IgD-negative memory B cell (primary cell): ENCODE data around the gene FLOT1. TPM values are rescaled to one million over a fixed set of nuclear protein-coding genes. Genes with fewer than 3 reads are reported as not detected.

Experiments used
- H3K27ac Mint-ChIP-seq, 3 donors: one replicate each; pipeline ENCODE4 v1.8.0; 2020 to 2022; ENCODE audit warnings: mild to moderate bottlenecking in 3 of 3, mixed read lengths in 3 of 3, moderate library complexity in 1 of 3
- H3K27me3 Mint-ChIP-seq: one replicate; pipeline ENCODE4 v1.8.0; 2021; ENCODE audit warnings: mixed read lengths
- H3K36me3 Mint-ChIP-seq: one replicate; pipeline ENCODE4 v1.8.0; 2020; ENCODE audit warnings: mild to moderate bottlenecking, mixed read lengths
- H3K4me1 Mint-ChIP-seq, 3 donors: one replicate each; pipeline ENCODE4 v1.8.0; 2020 to 2022; ENCODE audit warnings: mixed read lengths in 3 of 3, mild to moderate bottlenecking in 1 of 3
- H3K4me3 Mint-ChIP-seq, 4 donors: one replicate each; pipeline ENCODE4 v1.8.0; 2020 to 2022; ENCODE audit warnings: mild to moderate bottlenecking in 4 of 4, mixed read lengths in 4 of 4, moderate library complexity in 3 of 4
- H3K9me3 Mint-ChIP-seq, 3 donors: one replicate each; pipeline ENCODE4 v1.8.0; 2020 to 2021; ENCODE audit warnings: mixed read lengths in 3 of 3, mild to moderate bottlenecking in 1 of 3
- polyA plus RNA-seq: library from polyadenylated mRNA; unstranded; fragments of 300-500 nt; fragmentation: Illumina TruSeq; gene quantifications from one replicate; pipeline ENCODE4 v1.2.3, GENCODE V29; 2021

The FLOT1 gene
- polyA plus RNA-seq, 1 donor from 2014 or later, result 97.3 TPM

GRCh38 chr6:30689022-30689865, 53.2 kb downstream of the FLOT1 start:
- peaks cover 0 to 1% (median 0%) of the 10 kb centered on the region in 3 donors for H3K9me3 Mint-ChIP-seq
- peaks cover 3% of the 10 kb centered on the region for H3K36me3 Mint-ChIP-seq
- H3K27ac Mint-ChIP-seq, result peak overlapping the region; percentile 98 to 100 (median 98)
- H3K4me3 Mint-ChIP-seq, result peak overlapping the region; percentile 99 to 100 (median 100)
- peaks cover 33 to 38% (median 35%) of the 10 kb centered on the region in 3 donors for H3K4me1 Mint-ChIP-seq
- H3K27me3 Mint-ChIP-seq, result no peaks in the 10 kb centered on the region

- Mint-ChIP-seq H3K9me3 (peaks cover 0 to 1% (median 0%) of the 10 kb centered on the region in 3 donors), H3K36me3 (peaks cover 5% of the 10 kb centered on the region), H3K27ac (peak overlapping the region; percentile 98 to 100 (median 98)), H3K4me3 (peak overlapping the region; percentile 99 to 100 (median 100)), H3K27me3 (no peaks in the 10 kb centered on the region), H3K4me1 (peaks cover 33 to 38% (median 35%) of the 10 kb centered on the region in 3 donors)
These were observed 53.9 kb downstream of the FLOT1 start for GRCh38 chr6:30688569-30688968.

GRCh38 chr6:30687659-30688431, 54.6 kb downstream of the FLOT1 start:
- Mint-ChIP-seq H3K27ac (peak overlapping the region; percentile 98 to 100 (median 98)), H3K4me3 (peak overlapping the region; percentile 99 to 100 (median 100)), H3K27me3 (no peaks in the 10 kb centered on the region), H3K36me3 (peaks cover 5% of the 10 kb centered on the region), H3K4me1 (peaks cover 33 to 38% (median 36%) of the 10 kb centered on the region in 3 donors), H3K9me3 (peaks cover 0 to 1% (median 0%) of the 10 kb centered on the region in 3 donors)

GRCh38 chr6:30686908-30687658, 55.4 kb downstream of the FLOT1 start:
- Mint-ChIP-seq H3K27ac (peak overlapping the region; percentile 98 to 100 (median 98)), H3K9me3 (peaks cover 0 to 1% (median 0%) of the 10 kb centered on the region in 3 donors), H3K27me3 (no peaks in the 10 kb centered on the region), H3K36me3 (peaks cover 9% of the 10 kb centered on the region), H3K4me1 (peaks cover 34 to 44% (median 36%) of the 10 kb centered on the region in 3 donors), H3K4me3 (peak overlapping the region; percentile 99 to 100 (median 100))

- Mint-ChIP-seq H3K27me3 (no peaks in the 10 kb centered on the region), H3K9me3 (peaks cover 0 to 1% (median 0%) of the 10 kb centered on the region in 3 donors), H3K36me3 (peaks cover 9% of the 10 kb centered on the region), H3K4me1 (peaks cover 32 to 47% (median 33%) of the 10 kb centered on the region in 3 donors), H3K4me3 (peak within 1 kb of the TSS; percentile 99 to 100 (median 100)), H3K27ac (peak within 1 kb of the TSS; percentile 98 to 100 (median 98))
These were observed 56.2 kb downstream of the FLOT1 start, which contains the start of gene PPP1R18 for GRCh38 chr6:30686009-30686907. TSS of gene PPP1R18 (minus strand) at chr6:30686645. CDS start at chr6:30686018, 627 bp downstream.

GRCh38 chr6:30685157-30686008, 57.1 kb downstream of the FLOT1 start:
- Mint-ChIP-seq H3K27me3 (no peaks in the 10 kb centered on the region), H3K4me1 (peaks cover 30 to 46% (median 33%) of the 10 kb centered on the region in 3 donors), H3K4me3 (peak overlapping the region; percentile 99 to 100 (median 100)), H3K27ac (peak overlapping the region; percentile 71 to 100 (median 98)), H3K36me3 (peaks cover 10% of the 10 kb centered on the region), H3K9me3 (peaks cover 0 to 1% (median 0%) of the 10 kb centered on the region in 3 donors)

GRCh38 chr6:30684386-30685156, 57.9 kb downstream of the FLOT1 start:
- Mint-ChIP-seq H3K36me3 (peaks cover 12% of the 10 kb centered on the region), H3K4me3 (peak overlapping the region; percentile 99 to 100 (median 100))

GRCh38 chr6:30683980-30684338, 58.5 kb downstream of the FLOT1 start:
- Mint-ChIP-seq H3K27ac (peak overlapping the region; percentile 98 to 100 (median 98)), H3K4me1 (peaks cover 27 to 46% (median 29%) of the 10 kb centered on the region in 3 donors), H3K27me3 (no peaks in the 10 kb centered on the region), H3K4me3 (peak overlapping the region; percentile 99 to 100 (median 100)), H3K36me3 (peaks cover 14% of the 10 kb centered on the region), H3K9me3 (peaks cover 0 to 1% (median 0%) of the 10 kb centered on the region in 3 donors)

More at GRCh38 chr6:30684386-30685156, 57.9 kb downstream of the FLOT1 start:
- Mint-ChIP-seq H3K27me3 (no peaks in the 10 kb centered on the region), H3K4me1 (peaks cover 29 to 46% (median 31%) of the 10 kb centered on the region in 3 donors), H3K9me3 (peaks cover 0 to 1% (median 0%) of the 10 kb centered on the region in 3 donors), H3K27ac (peak overlapping the region; percentile 98 to 100 (median 98))

GRCh38 chr6:30683183-30683979, 59.1 kb downstream of the FLOT1 start:
- H3K36me3 Mint-ChIP-seq, result peaks cover 15% of the 10 kb centered on the region
- H3K4me1 Mint-ChIP-seq, result peaks cover 24 to 43% (median 25%) of the 10 kb centered on the region in 3 donors

GRCh38 chr6:30682143-30683117, 60.1 kb downstream of the FLOT1 start:
- peaks cover 13% of the 10 kb centered on the region for H3K36me3 Mint-ChIP-seq
- H3K4me1 Mint-ChIP-seq, result peaks cover 19 to 38% (median 19%) of the 10 kb centered on the region in 3 donors
- no peaks in the 10 kb centered on the region for H3K27me3 Mint-ChIP-seq
- H3K9me3 Mint-ChIP-seq, result peaks cover 0 to 1% (median 0%) of the 10 kb centered on the region in 3 donors
- H3K4me3 Mint-ChIP-seq, result peak overlapping the region; percentile 99 to 100 (median 100)
- peak overlapping the region; percentile 98 to 100 (median 98) for H3K27ac Mint-ChIP-seq

More at GRCh38 chr6:30683183-30683979, 59.1 kb downstream of the FLOT1 start:
- Mint-ChIP-seq H3K27me3 (no peaks in the 10 kb centered on the region), H3K9me3 (peaks cover 0 to 1% (median 0%) of the 10 kb centered on the region in 3 donors), H3K27ac (peak overlapping the region; percentile 98 to 100 (median 98)), H3K4me3 (peak overlapping the region; percentile 99 to 100 (median 100))
